Esophagus muscularis mucosa (tissue), 3 donors: ENCODE measurements around the gene TRERF1.

Experiments
- CTCF ChIP-seq, 3 experiments: fragments of 200-600 bp in 2 of 3; fragments of 450-650 bp in 1 of 3; sonication (generic) in 2 of 3; IDR thresholded peaks; one replicate each; pipeline ENCODE4 v1.5.1; 2017 to 2019; ENCODE audit warnings: antibody characterized with exemption in 3 of 3, mild to moderate bottlenecking in 2 of 3, moderate library complexity in 1 of 3
- POLR2AphosphoS5 ChIP-seq, 2 donors: sonication (generic); formaldehyde crosslinking; IDR thresholded peaks; one replicate each; pipeline ENCODE4 v1.6.1; 2017; ENCODE audit warnings: antibody characterized with exemption in 2 of 2

- TF ChIP-seq CTCF (IDR thresholded peaks at IDR 0.05): no peak
- TF ChIP-seq POLR2AphosphoS5 (IDR thresholded peaks at IDR 0.05): no peak
Observed at GRCh38 chr6:42423244-42423643, 28.5 kb downstream of the TRERF1 start.
